ENCODE data around the gene RABAC1. TPM values are rescaled to one million over a fixed set of nuclear protein-coding genes. Genes with fewer than 3 reads are reported as not detected.

Gene RABAC1
- total and polyA plus RNA-seq, 9 of the 15 experiments (the other 6 are each of a cell fraction or from before 2014, with no cell fraction given) = 2.4 to 28.1 (median 9.3) TPM

GRCh38 chr19:41960973-41961372, 1.9 kb upstream of the RABAC1 start:
- no peak overlapping the region for H3K4me3 ChIP-seq
- POLR2A ChIA-PET = interaction anchor here (0.6 kb wide), 1 partner anchor 101 kb away, joined by 3 read pairs; no protein-coding TSS in a partner anchor
- H3K27ac ChIP-seq (ENCODE audit: extremely low read depth, low read depth, low read length) = no peak overlapping the region
- peaks cover 8 to 31% of the 10 kb centered on the region in 2 experiments; a peak in 4 of 5 replicates for H3K4me1 ChIP-seq (replicated peaks in 1 of 2; ENCODE audit: control insufficient read depth in 2 of 2, insufficient read depth in 2 of 2, low read length in 2 of 2)
- no TSS peak for BruUV-seq (replicated peaks)
- CTCF ChIA-PET (ENCODE audit: low intra/inter-chr PET ratio) = no interaction called here
- ATAC-seq (no peak), FAIRE-seq (no peak), DNase-seq (ENCODE audit: extremely low read depth in 1 of 4, low spot score in 3 of 4) (no peak)
- in situ Hi-C loops (cut with MboI) (no loop called here), intact Hi-C loops (cut with micrococcal nuclease) (no loop called here)
- H3K36me3 ChIP-seq (ENCODE audit: control insufficient read depth, insufficient read depth, low read length) = no peaks in the 10 kb centered on the region
- peaks cover 2 to 5% of the 10 kb centered on the region in 2 experiments; a peak in 3 of 5 replicates for H3K27me3 ChIP-seq (ENCODE audit: control insufficient read depth in 2 of 2, insufficient read depth in 2 of 2, low read length in 2 of 2)
- no peak overlapping the region for H3K4me2 ChIP-seq (ENCODE audit: insufficient read depth, low read length)
- H2AFZ ChIP-seq (ENCODE audit: low read depth, low read length) = no peak overlapping the region
- no peak overlapping the region for H3K9ac ChIP-seq (ENCODE audit: insufficient read depth in 1 of 2, low read depth in 2 of 2, low read length in 2 of 2)
- H3K79me2 ChIP-seq (ENCODE audit: control insufficient read depth, insufficient read depth, low read length) = no peaks in the 10 kb centered on the region
- no peaks in the 10 kb centered on the region for H3K9me3 ChIP-seq (replicated peaks; ENCODE audit: control insufficient read depth, insufficient read depth, low read depth, low read length)
- TF ChIP-seq E4F1 (CRISPR knock-in tag; IDR thresholded peaks at IDR 0.05; ENCODE audit: borderline replicate concordance) (no peak), CCAR2 (IDR thresholded peaks at IDR 0.05; ENCODE audit: low read depth, low read length) (no peak), ZNF384 (IDR thresholded peaks at IDR 0.05; ENCODE audit: low read depth, low read length) (0 out of 2 replicates have a peak, but pooled peaks have one; percentile 41), CEBPB (tag; IDR thresholded peaks at IDR 0.05) (peak; percentile 84)
- WGBS (ENCODE audit: insufficient coverage, low coverage, missing lambda C conversion rate) = 80% methylated on average over 5 of the region's 5 CpGs
- H4K20me1 ChIP-seq (replicated peaks; ENCODE audit: control insufficient read depth, insufficient read depth, low read length) = no peaks in the 10 kb centered on the region
- H3K9me1 ChIP-seq (ENCODE audit: control insufficient read depth, insufficient read depth, low read length) = no peaks in the 10 kb centered on the region
